Left lobe of liver (tissue), 2 donors: Measurements from ENCODE around the gene PDE4D. TPM values are rescaled to one million over a fixed set of nuclear protein-coding genes. Genes with fewer than 3 reads are reported as not detected.
A peak's percentile ranks its signal among the peaks of the same experiment; 100 is the strongest.
"Not testable (repeated sequence)": the region's sequence is repeated elsewhere in the genome, so short reads cannot be mapped to it uniquely, and the experiment has no call there.

ENCODE experiments used
- ATAC-seq: fragments of 200-7000 bp; cut with Tn5 transposase; one replicate; pipeline ENCODE4 v1.9.1; 2020; ENCODE audit warnings: mild to moderate bottlenecking, moderate library complexity
- DNase-seq: peaks from one replicate; pipeline ENCODE4 v3.0.0-alpha.2; 2020; ENCODE audit warnings: low spot score
- total RNA-seq: library from RNA; stranded (reverse); gene quantifications from one replicate; pipeline ENCODE4 v1.2.1, GENCODE V29; 2021
- donor health status: DM: no; HTN: no; CAD: no; lungs with moderate emphysema.
- donor health status: DM: no; HTN: yes; CAD: no.

Gene PDE4D
- total RNA-seq, 1 donor from 2014 or later: 2.4 TPM

- DNase-seq (no peak), ATAC-seq (no peak)
These were observed 180.1 kb downstream of the PDE4D start for GRCh38 chr5:59713498-59713844.

DNA sequence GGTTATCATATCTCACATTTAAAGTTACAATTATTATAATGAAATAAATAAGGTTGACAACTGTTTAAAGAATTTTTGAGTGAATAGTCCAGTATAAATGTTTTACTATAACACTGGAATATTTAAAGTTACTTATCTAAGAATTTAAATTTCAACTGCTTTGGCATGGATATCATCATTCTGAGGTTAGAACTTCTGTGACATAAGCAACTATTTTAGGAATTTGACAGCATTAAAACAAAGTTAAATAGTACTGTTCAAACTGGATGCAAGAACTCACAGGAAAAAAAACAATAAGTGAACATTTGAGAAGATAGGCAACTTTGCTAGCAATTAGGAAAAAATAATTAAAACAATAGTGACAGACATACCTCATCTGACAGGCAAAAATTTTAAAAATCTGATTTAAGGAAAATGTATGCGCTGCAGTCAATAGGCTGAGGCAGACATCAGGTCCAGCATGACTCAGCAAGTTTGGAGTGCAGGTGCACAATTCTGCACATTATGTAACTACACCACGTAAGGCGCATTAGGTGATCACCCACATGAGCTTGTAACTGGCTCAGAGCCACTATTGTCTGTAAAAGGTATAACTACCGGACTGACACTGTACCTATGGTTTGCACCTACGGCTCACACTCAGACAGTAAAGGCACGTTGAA is 180.6 kb downstream of the PDE4D start:
- ATAC-seq: no peak
- DNase-seq: no peak

GRCh38 chr5:59711310-59711709 is 182.2 kb downstream of the PDE4D start:
- ATAC-seq (no peak), DNase-seq (no peak)

DNA sequence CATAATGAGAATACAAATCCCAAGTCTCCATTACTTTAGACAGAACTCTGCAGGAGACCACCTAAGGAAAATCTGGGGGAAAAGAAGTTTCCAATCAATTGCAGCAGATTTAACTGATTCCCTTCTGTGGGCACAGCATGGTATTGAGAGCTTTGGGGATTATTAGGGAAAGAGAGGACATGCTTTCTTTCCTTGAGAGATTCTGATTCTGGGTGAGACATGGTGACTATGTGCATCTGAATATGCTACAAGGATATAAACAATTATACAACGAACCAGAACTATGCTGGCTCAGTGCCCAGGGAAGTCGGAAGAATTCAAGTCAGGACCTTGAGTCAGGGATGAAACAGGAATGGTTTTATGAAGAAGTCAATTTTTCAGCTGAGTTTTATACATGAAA is 183.7 kb downstream of the PDE4D start:
- no peak for ATAC-seq
- DNase-seq: no peak

DNA sequence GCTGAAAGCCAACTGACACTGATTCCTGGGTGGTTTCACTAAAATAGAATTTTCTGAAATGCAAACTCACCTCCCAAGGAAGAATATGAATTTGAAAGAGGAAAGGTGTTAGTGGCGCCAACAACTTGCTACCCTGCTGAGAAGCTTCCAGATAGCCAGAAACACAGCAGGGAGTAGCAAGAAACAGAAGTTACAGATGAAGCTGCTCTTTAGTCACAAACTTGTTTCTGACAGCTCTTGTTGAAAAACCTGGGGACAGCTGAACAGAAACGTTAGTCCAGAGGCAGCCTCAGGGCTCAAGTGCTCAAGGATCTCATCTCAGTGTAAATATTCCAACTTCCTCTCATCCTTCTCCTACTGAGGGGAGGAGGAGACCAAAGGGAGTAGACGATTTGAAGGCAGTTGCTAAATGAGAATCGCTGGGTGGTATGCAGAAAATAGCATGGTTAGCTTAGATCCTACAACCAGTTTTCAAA is 184.1 kb downstream of the PDE4D start:
- DNase-seq (no peak), ATAC-seq (no peak)

GRCh38 chr5:59704936-59705335 is 188.6 kb downstream of the PDE4D start:
- ATAC-seq (no peak), DNase-seq (no peak)

- ATAC-seq (no peak), DNase-seq (no peak)
These were observed 189.7 kb downstream of the PDE4D start for GRCh38 chr5:59703789-59704188.

DNA sequence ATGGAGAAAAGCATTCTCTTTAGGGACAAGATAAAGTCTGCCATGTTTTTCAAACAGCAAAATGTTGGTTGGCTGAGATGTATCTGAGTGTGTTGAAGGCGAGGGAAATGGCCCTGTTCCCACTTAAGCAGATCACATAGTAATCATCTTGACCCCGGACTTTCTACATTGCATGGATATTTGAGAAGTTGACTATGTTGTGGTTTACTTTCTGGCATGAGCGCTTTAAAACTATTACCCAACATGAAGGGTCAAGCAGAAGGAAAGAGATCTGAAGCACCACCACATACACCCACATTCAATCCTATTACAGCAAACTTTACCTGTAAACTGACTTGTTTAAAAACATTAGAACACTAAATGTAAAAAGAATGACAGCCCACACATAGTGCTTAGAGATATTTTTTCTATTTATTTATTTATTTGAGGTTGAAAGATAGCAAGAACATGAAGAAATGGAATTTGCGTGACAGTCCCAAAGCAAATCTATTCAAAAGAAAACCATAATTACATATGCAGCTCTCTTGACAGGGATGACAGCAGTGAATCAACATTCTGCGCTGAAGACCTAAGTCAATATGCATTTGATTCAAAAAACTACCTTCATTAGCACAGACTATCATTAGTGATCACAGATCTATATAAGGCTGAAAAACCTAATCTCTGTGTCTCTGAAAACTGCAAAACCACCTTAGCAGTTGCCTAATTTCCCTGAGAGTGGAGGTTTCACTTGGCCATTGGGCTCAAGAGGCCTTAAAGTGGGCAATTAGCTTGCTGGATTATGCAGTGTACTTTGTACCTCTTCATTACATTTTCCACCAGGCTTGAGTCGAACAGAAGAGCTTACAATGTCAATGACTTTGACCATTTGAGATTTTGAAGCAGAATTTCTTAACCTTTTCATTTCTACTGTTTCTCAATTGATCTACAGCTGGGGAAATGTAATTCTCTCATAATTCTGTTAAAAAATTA is 195.0 kb downstream of the PDE4D start:
- DNase-seq (no peak), ATAC-seq (no peak)

- DNase-seq: no peak
- no peak for ATAC-seq
These were observed 199.1 kb downstream of the PDE4D start for GRCh38 chr5:59694411-59694810.

DNA sequence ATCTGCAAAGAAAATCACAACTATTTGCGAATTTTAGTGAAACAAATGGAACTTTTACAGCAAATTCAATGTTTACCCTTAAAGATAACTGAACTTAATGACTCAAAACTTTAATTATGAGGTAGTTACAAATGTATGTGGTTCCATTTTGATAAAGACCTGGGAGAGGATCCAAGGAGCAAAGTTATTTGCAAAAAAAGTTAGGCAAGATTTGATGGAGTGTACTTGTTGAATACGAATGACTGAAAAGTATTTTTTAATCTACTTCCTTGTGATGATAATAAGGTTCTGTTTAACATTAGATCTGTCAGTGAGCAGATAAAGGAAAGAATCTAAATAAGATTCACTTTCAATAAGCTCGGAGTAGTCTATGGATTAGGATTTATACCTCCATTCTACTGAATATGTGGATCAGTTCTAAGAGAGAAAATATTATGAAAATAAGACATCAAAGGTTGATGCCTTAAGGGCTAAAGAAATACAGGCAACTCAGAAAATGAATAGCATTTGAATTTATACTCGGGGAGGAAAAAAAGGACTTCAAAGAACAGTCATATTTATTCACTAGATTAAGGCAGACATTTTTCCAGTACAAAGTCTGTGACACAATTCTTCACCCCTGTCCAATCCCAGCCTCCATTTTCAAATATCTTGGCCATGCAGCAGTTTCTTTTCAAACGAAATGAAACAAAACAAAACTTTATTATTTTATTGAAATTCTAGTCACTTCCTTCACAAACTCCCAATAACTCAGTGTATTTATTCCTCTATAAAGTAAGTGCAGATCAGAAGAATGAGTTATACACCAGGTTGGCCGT is 199.8 kb downstream of the PDE4D start:
- DNase-seq: no peak
- ATAC-seq: no peak

DNA sequence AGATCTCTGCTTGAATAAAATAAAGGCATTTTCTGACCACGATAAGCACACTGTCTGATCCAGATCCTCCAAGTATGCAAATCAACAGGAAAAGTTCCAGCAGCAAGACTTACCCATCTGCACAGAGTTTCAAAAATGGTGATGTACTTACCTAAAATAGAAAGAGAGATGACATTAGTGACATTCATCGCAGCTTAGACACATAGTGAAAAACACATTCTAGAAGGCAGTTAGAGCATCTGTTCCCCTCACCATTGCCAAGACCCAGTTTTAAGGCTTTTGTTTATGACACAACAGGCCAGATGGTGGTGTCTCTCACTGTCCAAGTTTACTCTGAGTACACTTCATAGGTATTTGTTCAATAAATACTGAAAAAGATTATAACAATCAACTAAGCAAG is 207.7 kb downstream of the PDE4D start:
- no peak for ATAC-seq
- DNase-seq: no peak

GRCh38 chr5:59685191-59685530 is 208.4 kb downstream of the PDE4D start:
- ATAC-seq: no peak

GRCh38 chr5:59684388-59685190 is 208.9 kb downstream of the PDE4D start:
- ATAC-seq (no peak), DNase-seq (no peak)

More at GRCh38 chr5:59685191-59685530, 208.4 kb downstream of the PDE4D start:
- DNase-seq: no peak

GRCh38 chr5:59683311-59683710 is 210.2 kb downstream of the PDE4D start:
- ATAC-seq (no peak), DNase-seq (no peak)

GRCh38 chr5:59682542-59682941 is 211.0 kb downstream of the PDE4D start:
- ATAC-seq: no peak
- DNase-seq: no peak

DNA sequence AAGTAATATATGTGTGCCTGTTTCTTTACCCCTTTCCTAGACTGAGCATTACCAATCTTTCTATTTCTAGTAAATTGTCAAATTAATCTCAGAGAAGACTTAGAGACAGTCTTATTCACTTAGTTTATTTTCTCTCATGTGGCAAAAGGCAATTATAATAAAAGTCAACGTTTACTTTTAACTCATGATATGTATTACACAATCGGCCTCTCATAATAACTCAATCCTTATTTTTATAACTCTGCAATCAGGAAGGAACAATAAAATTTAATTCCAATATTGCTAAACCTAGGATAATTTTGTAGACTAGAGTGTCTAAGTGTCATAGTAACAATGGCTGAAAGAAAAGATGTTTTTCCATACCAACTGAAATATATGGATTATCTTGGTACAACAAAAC is 214.6 kb downstream of the PDE4D start:
- no peak for DNase-seq
- no peak for ATAC-seq

GRCh38 chr5:59674763-59675162 is 218.8 kb downstream of the PDE4D start:
- DNase-seq (no peak), ATAC-seq (no peak)

DNA sequence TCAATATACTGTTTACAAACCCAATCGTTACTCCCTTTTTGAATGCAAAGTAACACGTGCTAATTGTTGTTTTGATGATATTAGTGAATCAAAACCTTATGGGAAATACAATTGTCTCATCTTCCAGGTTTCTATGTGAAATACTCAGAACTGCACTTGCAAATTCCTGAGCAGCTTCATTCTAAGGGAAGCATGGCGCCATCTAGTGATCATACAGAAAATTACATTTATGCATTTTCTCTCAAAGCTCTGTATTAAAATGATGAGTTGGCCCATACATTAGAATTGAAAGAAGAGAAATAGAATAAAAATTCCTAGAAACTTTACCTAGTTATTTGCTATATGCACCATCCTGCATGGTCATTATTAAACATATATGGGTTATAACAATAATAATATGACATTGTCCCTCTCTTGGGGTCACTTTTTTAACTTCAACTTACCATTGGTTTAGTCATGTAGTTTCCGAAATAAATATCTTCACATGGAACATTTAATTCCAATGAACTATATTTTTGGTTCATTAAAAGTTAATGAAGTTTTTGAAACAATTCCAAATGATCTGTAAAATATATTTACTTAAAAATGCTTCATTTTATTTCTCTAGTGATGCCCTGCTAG is 220.0 kb downstream of the PDE4D start:
- ATAC-seq (peak; percentile 76), DNase-seq (no peak)

DNA sequence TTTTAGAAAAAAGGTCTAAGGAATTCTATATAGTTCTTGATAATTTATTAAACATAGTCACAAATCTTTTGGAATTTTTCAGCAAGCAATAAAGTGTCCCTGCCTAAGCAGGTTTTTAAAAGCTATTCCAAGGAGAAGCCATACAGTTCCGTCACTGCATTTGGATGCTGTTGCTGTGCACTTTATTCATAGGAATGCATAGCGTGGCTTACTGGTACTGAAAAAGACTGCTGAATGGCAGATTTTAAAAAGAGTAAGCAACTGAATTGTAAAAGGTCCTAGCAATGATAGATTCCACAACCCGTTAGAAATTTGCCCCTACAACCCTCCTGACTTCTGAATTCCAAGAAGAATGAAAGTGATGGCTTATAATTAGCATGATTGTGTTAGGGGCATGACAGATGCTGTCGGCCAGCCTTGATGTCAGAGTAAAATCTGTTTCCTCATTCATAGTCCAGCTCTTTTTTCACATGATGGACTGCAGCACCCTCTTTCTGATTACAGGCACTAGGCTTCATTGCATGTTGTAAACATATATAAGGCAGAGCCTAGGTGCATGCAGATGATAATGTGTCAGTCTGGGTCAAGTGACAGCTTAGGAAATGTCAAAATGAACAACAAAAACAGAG is 227.0 kb downstream of the PDE4D start:
- ATAC-seq: no peak

DNA sequence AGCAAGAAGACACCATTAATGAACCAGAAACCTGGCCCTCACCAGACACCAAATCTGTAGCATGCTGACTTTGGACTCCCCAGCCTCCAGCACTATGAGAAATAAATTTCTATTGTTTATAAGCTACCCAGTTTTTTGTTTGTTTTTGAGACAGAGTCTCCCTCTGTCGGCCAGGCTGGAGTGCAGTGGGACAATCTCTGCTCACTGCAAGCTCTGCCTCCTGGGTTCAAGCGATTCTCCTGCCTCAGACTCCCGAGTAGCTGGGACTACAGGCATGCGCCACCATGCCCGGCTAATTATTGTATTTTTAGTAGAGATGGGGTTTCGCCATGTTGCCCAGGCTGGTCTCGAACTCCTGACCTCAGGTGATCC is 227.7 kb downstream of the PDE4D start:
- ATAC-seq: not testable (repeated sequence)

More for the DNA sequence above, 227.0 kb downstream of the PDE4D start:
- DNase-seq: no peak

More for the DNA sequence above, 227.7 kb downstream of the PDE4D start:
- not testable (repeated sequence) for DNase-seq
